ENCODE data around the gene ANKRD23. TPM values are rescaled to one million over a fixed set of nuclear protein-coding genes. Genes with fewer than 3 reads are reported as not detected.
A peak's percentile ranks its signal among the peaks of the same experiment; 100 is the strongest.

Gene ANKRD23
- polyA plus RNA-seq, 1 of the 3 experiments (the other 2 are of a cell fraction): 3.1 TPM

GRCh38 chr2:96832754-96833507, 10.9 kb downstream of the ANKRD23 start:
- Histone ChIP-seq H3K9ac (no peak overlapping the region), H3K4me3 (ENCODE audit: low read depth in 2 of 2, low read length in 1 of 2) (no peak overlapping the region), H3K4me2 (no peak overlapping the region), H4K20me1 (ENCODE audit: insufficient read depth) (no peaks in the 10 kb centered on the region), H3K27me3 (ENCODE audit: insufficient read depth) (no peaks in the 10 kb centered on the region), H3K9me2 (no peaks in the 10 kb centered on the region), H3K4me1 (ENCODE audit: control insufficient read depth in 1 of 2, insufficient read depth in 2 of 2, low read depth in 1 of 2, low read length in 1 of 2) (no peaks in the 10 kb centered on the region; a peak in 1 of 4 replicates), H3K79me2 (ENCODE audit: insufficient read depth) (no peaks in the 10 kb centered on the region), H2AFZ (ENCODE audit: low read depth) (no peak overlapping the region), H3F3A (replicated peaks; ENCODE audit: insufficient read depth) (no peaks in the 10 kb centered on the region), H3K27ac (ENCODE audit: low read depth in 2 of 2, low read length in 1 of 2) (no peak overlapping the region), H3K36me3 (replicated peaks in 1 of 2; ENCODE audit: control insufficient read depth in 1 of 2, insufficient read depth in 2 of 2, low read length in 1 of 2) (peaks cover 11 to 58% of the 10 kb centered on the region in 2 experiments), H3K9me3 (no peaks in the 10 kb centered on the region)
- ChIA-PET CTCF (interaction anchor here (0.9 to 1.5 kb wide), 2 partner anchors 25 to 119 kb away, joined by 4 read pairs; partner anchors contain the start of gene ANKRD39), POLR2A (no interaction called here)
- 75% methylated on average over 14 of the region's 18 CpGs for WGBS (ENCODE audit: low lambda C conversion rate)
- DNase-seq: no peak
- no peak for TF ChIP-seq ELF1 (IDR thresholded peaks at IDR 0.05)
- TF ChIP-seq POLR2AphosphoS5 (IDR thresholded peaks at IDR 0.05; ENCODE audit: low read depth, low read length): no peak
- no peak for TF ChIP-seq MAX (IDR thresholded peaks at IDR 0.05; ENCODE audit: low read depth)
- no peak for TF ChIP-seq EZH2phosphoT487 (IDR thresholded peaks at IDR 0.05; ENCODE audit: borderline replicate concordance, low read depth)

- POLR2A ChIA-PET: no interaction called here
- Histone ChIP-seq H3K9me3 (no peaks in the 10 kb centered on the region), H3K79me2 (ENCODE audit: insufficient read depth) (no peaks in the 10 kb centered on the region), H3F3A (replicated peaks; ENCODE audit: insufficient read depth) (no peaks in the 10 kb centered on the region), H3K4me2 (no peak overlapping the region), H3K36me3 (replicated peaks in 1 of 2; ENCODE audit: control insufficient read depth in 1 of 2, insufficient read depth in 2 of 2, low read length in 1 of 2) (peaks cover 11 to 59% of the 10 kb centered on the region in 2 experiments), H3K4me3 (ENCODE audit: low read depth in 2 of 2, low read length in 1 of 2) (no peak overlapping the region), H3K9me2 (no peaks in the 10 kb centered on the region), H3K4me1 (ENCODE audit: control insufficient read depth in 1 of 2, insufficient read depth in 2 of 2, low read depth in 1 of 2, low read length in 1 of 2) (no peaks in the 10 kb centered on the region; a peak in 1 of 4 replicates), H3K27me3 (ENCODE audit: insufficient read depth) (no peaks in the 10 kb centered on the region), H3K9ac (no peak overlapping the region), H2AFZ (ENCODE audit: low read depth) (no peak overlapping the region), H3K27ac (ENCODE audit: low read depth in 2 of 2, low read length in 1 of 2) (no peak overlapping the region; a peak in 1 of 4 replicates), H4K20me1 (ENCODE audit: insufficient read depth) (no peaks in the 10 kb centered on the region)
- DNase-seq: no peak
- CTCF ChIA-PET: interaction anchor here (1.3 to 1.5 kb wide), 2 partner anchors 69 to 119 kb away, joined by 3 to 4 read pairs; no protein-coding TSS in a partner anchor
- 70% methylated on average over 5 of the region's 11 CpGs for WGBS (ENCODE audit: low lambda C conversion rate)
- TF ChIP-seq, protein P1, sequence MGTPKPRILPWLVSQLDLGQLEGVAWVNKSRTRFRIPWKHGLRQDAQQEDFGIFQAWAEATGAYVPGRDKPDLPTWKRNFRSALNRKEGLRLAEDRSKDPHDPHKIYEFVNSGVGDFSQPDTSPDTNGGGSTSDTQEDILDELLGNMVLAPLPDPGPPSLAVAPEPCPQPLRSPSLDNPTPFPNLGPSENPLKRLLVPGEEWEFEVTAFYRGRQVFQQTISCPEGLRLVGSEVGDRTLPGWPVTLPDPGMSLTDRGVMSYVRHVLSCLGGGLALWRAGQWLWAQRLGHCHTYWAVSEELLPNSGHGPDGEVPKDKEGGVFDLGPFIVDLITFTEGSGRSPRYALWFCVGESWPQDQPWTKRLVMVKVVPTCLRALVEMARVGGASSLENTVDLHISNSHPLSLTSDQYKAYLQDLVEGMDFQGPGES (IDR thresholded peaks at IDR 0.05; ENCODE audit: low read depth, low read length): no peak
- TF ChIP-seq GABPA (IDR thresholded peaks at IDR 0.05; ENCODE audit: low read depth): no peak
Observed at GRCh38 chr2:96832408-96832753, 11.4 kb downstream of the ANKRD23 start.

GRCh38 chr2:96831679-96832078, 12.1 kb downstream of the ANKRD23 start:
- no peak overlapping the region for H3K27ac ChIP-seq (ENCODE audit: low read depth in 2 of 2, low read length in 1 of 2)
- no peak overlapping the region for H3K4me3 ChIP-seq (ENCODE audit: low read depth in 2 of 2, low read length in 1 of 2)
- H3K4me2 ChIP-seq: no peak overlapping the region
- POLR2A ChIA-PET: no interaction called here
- H3K9me2 ChIP-seq: no peaks in the 10 kb centered on the region
- H2AFZ ChIP-seq (ENCODE audit: low read depth): no peak overlapping the region
- no peaks in the 10 kb centered on the region for H3F3A ChIP-seq (replicated peaks; ENCODE audit: insufficient read depth)
- CTCF ChIA-PET: interaction anchor here (1.3 kb wide), 2 partner anchors 15 to 69 kb away, joined by 3 read pairs; partner anchors contain the start of gene CNNM3
- H3K9me3 ChIP-seq: no peaks in the 10 kb centered on the region
- 83% methylated on average over 8 of the region's 10 CpGs for WGBS (ENCODE audit: low lambda C conversion rate)
- no peak for DNase-seq
- TF ChIP-seq REST (IDR thresholded peaks at IDR 0.05; ENCODE audit: low read depth, low read length): peak; percentile 92
- no peak for TF ChIP-seq RXRA (IDR thresholded peaks at IDR 0.05; ENCODE audit: borderline replicate concordance, low read depth)
- H3K27me3 ChIP-seq (ENCODE audit: insufficient read depth): no peaks in the 10 kb centered on the region
- H3K4me1 ChIP-seq (ENCODE audit: control insufficient read depth in 1 of 2, insufficient read depth in 2 of 2, low read depth in 1 of 2, low read length in 1 of 2): no peaks in the 10 kb centered on the region; a peak in 1 of 4 replicates
- no peaks in the 10 kb centered on the region for H3K79me2 ChIP-seq (ENCODE audit: insufficient read depth)
- H4K20me1 ChIP-seq (ENCODE audit: insufficient read depth): no peaks in the 10 kb centered on the region
- H3K36me3 ChIP-seq (replicated peaks in 1 of 2; ENCODE audit: control insufficient read depth in 1 of 2, insufficient read depth in 2 of 2, low read length in 1 of 2): peaks cover 11 to 57% of the 10 kb centered on the region in 2 experiments
- H3K9ac ChIP-seq: no peak overlapping the region
